Fibroblast of lung (primary cell): ENCODE data around the gene E2F6. TPM values are rescaled to one million over a fixed set of nuclear protein-coding genes. Genes with fewer than 3 reads are reported as not detected.

Source experiments
- DNase-seq, 2 donors: peaks; one replicate each; pipeline versions ENCODE4 v3.0.0 to v3.0.0-alpha.2; 2010; ENCODE audit warnings: low read depth in 2 of 2
- H2AFZ ChIP-seq: 2 replicates; pipeline ENCODE4 v1.5.1; 2012; ENCODE audit warnings: low read length, control low read depth, inconsistent platforms
- H3K27ac ChIP-seq: 2 replicates; pipeline ENCODE4 v1.5.1; 2011; ENCODE audit warnings: low read length, control low read depth; ENCODE audit not compliant: insufficient read depth
- H3K27me3 ChIP-seq: 2 replicates; pipeline ENCODE4 v1.5.1; 2011; ENCODE audit warnings: mild to moderate bottlenecking, low read length; ENCODE audit not compliant: control insufficient read depth, insufficient read depth
- H3K36me3 ChIP-seq: 2 replicates; pipeline ENCODE4 v1.5.1; 2011; ENCODE audit warnings: low read length; ENCODE audit not compliant: control insufficient read depth, insufficient read depth
- H3K4me1 ChIP-seq: 2 replicates; pipeline ENCODE4 v1.5.1; 2011; ENCODE audit warnings: low read length; ENCODE audit not compliant: control insufficient read depth, insufficient read depth; ENCODE audit errors: extremely low read depth
- H3K4me2 ChIP-seq: 2 replicates; pipeline ENCODE4 v1.5.1; 2011; ENCODE audit warnings: low read length, control low read depth; ENCODE audit not compliant: insufficient read depth; ENCODE audit errors: extremely low read depth
- H3K4me3 ChIP-seq, 4 experiments: fragments of 200-600 bp in 1 of 4; sonication (generic) in 1 of 4; replicated peaks in 1 of 4; 2 replicates each; pipeline ENCODE4 v1.5.1; 2011 to 2016; ENCODE audit warnings: low read length in 4 of 4, low read depth in 3 of 4, mild to moderate bottlenecking in 3 of 4, control low read depth in 2 of 4, inconsistent platforms in 1 of 4, mixed read lengths in 1 of 4; ENCODE audit not compliant: insufficient read depth in 1 of 4; ENCODE audit errors: control extremely low read depth in 1 of 4
- H3K79me2 ChIP-seq: 2 replicates; pipeline ENCODE4 v1.5.1; 2012; ENCODE audit warnings: mild to moderate bottlenecking, low read length, inconsistent platforms; ENCODE audit not compliant: control insufficient read depth, insufficient read depth
- H3K9ac ChIP-seq: 2 replicates; pipeline ENCODE4 v1.5.1; 2011; ENCODE audit warnings: mild to moderate bottlenecking, low read length, control low read depth; ENCODE audit not compliant: insufficient read depth
- H3K9me3 ChIP-seq: 2 replicates; pipeline ENCODE4 v1.5.1; 2012; ENCODE audit warnings: low read depth, low read length; ENCODE audit not compliant: control insufficient read depth, insufficient read depth
- H4K20me1 ChIP-seq: 2 replicates; pipeline ENCODE4 v1.5.1; 2011; ENCODE audit warnings: low read length; ENCODE audit not compliant: control insufficient read depth, insufficient read depth; ENCODE audit errors: extremely low read depth
- CTCF ChIP-seq, 2 donors: IDR thresholded peaks in 1 of 2; conservative IDR thresholded peaks in 1 of 2; 1 replicate in 1 of 2; 2 replicates in 1 of 2; pipeline ENCODE4 v1.5.1; 2011 to 2012; ENCODE audit warnings: low read length in 2 of 2, control low read depth in 1 of 2, inconsistent platforms in 1 of 2, low read depth in 1 of 2, mild to moderate bottlenecking in 1 of 2
- EZH2 ChIP-seq: IDR thresholded peaks from 2 replicates; pipeline ENCODE4 v1.5.1; 2012; ENCODE audit warnings: low read length, control low read depth, mild to moderate bottlenecking; ENCODE audit errors: missing control alignments
- polyA plus RNA-seq, 2 donors: library from polyadenylated mRNA; depleted of rRNA in 1 of 2; stranded (reverse) in 1 of 2; unstranded in 1 of 2; fragments of >200 nt; gene quantifications; 2 replicates each; pipeline ENCODE4 v1.2.1, GENCODE V29; 2011 to 2012; ENCODE audit warnings: missing spikeins in 1 of 2
- total RNA-seq: library from RNA; depleted of rRNA; stranded (reverse); fragments of >200 nt; gene quantifications from 2 replicates; pipeline ENCODE4 v1.2.1, GENCODE V29; 2014

The E2F6 gene
- total and polyA plus RNA-seq, 2 donors (not counting 1 experiment from before 2014, with no cell fraction given) = 10.2 to 13.0 TPM

- no peaks in the 10 kb centered on the region for H3K79me2 ChIP-seq
- no peaks in the 10 kb centered on the region for H3K9me3 ChIP-seq
- no peak overlapping the region for H3K9ac ChIP-seq
- peak overlapping the region; percentile 68 for H3K27ac ChIP-seq
- peaks cover 26% of the 10 kb centered on the region for H3K4me1 ChIP-seq
- TF ChIP-seq EZH2 = no peak
- no peak for TF ChIP-seq CTCF (conservative IDR thresholded peaks at IDR 0.05 in 1 of 2, IDR thresholded peaks at IDR 0.05 in 1 of 2; ENCODE audit: low read depth in 1 of 2, low read length in 2 of 2)
- DNase-seq = no peak
- H3K4me3 ChIP-seq = no peak overlapping the region
- no peak overlapping the region for H2AFZ ChIP-seq
- H3K27me3 ChIP-seq = no peaks in the 10 kb centered on the region
- H3K4me2 ChIP-seq = no peak overlapping the region
- no peaks in the 10 kb centered on the region for H3K36me3 ChIP-seq
- H4K20me1 ChIP-seq = no peaks in the 10 kb centered on the region
Measured at GRCh38 chr2:11404376-11405073, 61.4 kb downstream of the E2F6 start.

- Histone ChIP-seq H3K9ac (no peak overlapping the region), H3K4me3 (no peak overlapping the region), H3K9me3 (no peaks in the 10 kb centered on the region), H3K27ac (no peak overlapping the region), H3K4me1 (peaks cover 24% of the 10 kb centered on the region), H3K27me3 (no peaks in the 10 kb centered on the region), H3K36me3 (no peaks in the 10 kb centered on the region), H4K20me1 (no peaks in the 10 kb centered on the region), H3K79me2 (no peaks in the 10 kb centered on the region), H3K4me2 (no peak overlapping the region), H2AFZ (no peak overlapping the region)
- TF ChIP-seq CTCF (conservative IDR thresholded peaks at IDR 0.05 in 1 of 2, IDR thresholded peaks at IDR 0.05 in 1 of 2; ENCODE audit: low read depth in 1 of 2, low read length in 2 of 2) = no peak
- TF ChIP-seq EZH2 = no peak
- DNase-seq = no peak
Measured at GRCh38 chr2:11402436-11402835, 63.5 kb downstream of the E2F6 start.

- no peaks in the 10 kb centered on the region for H3K9me3 ChIP-seq
- H4K20me1 ChIP-seq = no peaks in the 10 kb centered on the region
- no peaks in the 10 kb centered on the region for H3K79me2 ChIP-seq
Measured at GRCh38 chr2:11399438-11399762, 66.6 kb downstream of the E2F6 start.

More at GRCh38 chr2:11399438-11399762, 66.6 kb downstream of the E2F6 start:
- Histone ChIP-seq H3K4me2 (no peak overlapping the region), H3K4me1 (peaks cover 6% of the 10 kb centered on the region), H2AFZ (no peak overlapping the region), H3K27me3 (no peaks in the 10 kb centered on the region), H3K4me3 (no peak overlapping the region), H3K9ac (no peak overlapping the region), H3K27ac (no peak overlapping the region), H3K36me3 (no peaks in the 10 kb centered on the region)
- no peak for DNase-seq
- TF ChIP-seq CTCF (conservative IDR thresholded peaks at IDR 0.05 in 1 of 2, IDR thresholded peaks at IDR 0.05 in 1 of 2; ENCODE audit: low read depth in 1 of 2, low read length in 2 of 2) = no peak
- no peak for TF ChIP-seq EZH2
